ENCODE data around the gene CD244. TPM values are rescaled to one million over a fixed set of nuclear protein-coding genes. Genes with fewer than 3 reads are reported as not detected.
"Not testable (repeated sequence)": the region's sequence is repeated elsewhere in the genome, so short reads cannot be mapped to it uniquely, and the experiment has no call there.

The CD244 gene
- total RNA-seq, 4 donors from 2014 or later, result 0.52 to 1.2 TPM; not detected in 2

DNA sequence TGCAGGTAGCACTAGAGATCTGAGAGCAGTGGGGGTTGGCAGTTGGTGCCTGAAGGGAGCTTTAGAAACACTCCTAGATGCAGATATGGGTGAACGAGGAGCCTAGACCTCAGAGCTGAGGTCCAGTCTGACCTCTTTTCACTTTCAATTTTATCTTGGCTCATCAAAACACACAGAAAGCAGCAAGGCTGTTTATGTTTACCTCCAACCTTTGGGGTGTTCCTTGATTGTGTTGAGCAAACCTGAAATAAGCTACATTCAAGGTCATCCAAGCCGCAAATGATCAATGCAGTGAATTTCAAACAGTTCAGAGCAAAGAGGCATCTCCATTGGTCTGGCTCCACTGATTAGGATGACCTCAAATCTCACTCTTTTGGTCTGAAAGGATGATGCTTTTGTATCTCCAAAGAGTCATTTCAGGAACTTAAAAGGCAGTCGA, 65.4 kb downstream of the CD244 start:
- TF ChIP-seq CTCF (IDR thresholded peaks at IDR 0.05) (no peak), POLR2A (IDR thresholded peaks at IDR 0.05) (no peak)
- DNase-seq, result no peak
- Histone ChIP-seq H3K27ac (no peak overlapping the region), H3K4me1 (no peaks in the 10 kb centered on the region), H3K9me3 (no peaks in the 10 kb centered on the region), H3K36me3 (no peaks in the 10 kb centered on the region), H3K27me3 (no peaks in the 10 kb centered on the region), H3K4me3 (no peak overlapping the region)
- intact Hi-C loops (cut with DNase I; ENCODE audit: low total_unique reads), result no loop called here

DNA sequence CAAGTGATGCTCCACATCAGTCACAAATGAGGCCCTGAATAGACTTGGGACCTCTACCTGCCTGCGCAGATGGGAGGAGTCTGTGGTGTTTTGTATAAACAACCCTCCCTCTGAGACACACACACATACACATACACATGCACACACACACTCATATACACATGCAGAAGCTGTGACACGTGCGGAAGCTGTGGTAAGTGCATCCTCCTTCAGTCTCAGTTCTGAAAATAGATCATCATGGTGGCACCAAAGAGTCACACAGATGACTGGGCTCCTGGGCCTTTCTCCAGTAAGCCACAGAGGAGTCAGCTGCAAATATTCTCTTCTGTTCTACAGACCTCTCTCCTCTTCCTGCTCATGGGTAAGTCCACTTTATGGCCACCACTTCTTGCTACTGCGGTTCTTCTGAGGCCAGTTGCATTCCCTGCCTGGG, 66.7 kb downstream of the CD244 start, which contains the start of gene LY9:
Gene LY9 (plus strand): TSS at position 224 of the 433 bp plus-strand sequence. CDS start 14 bp downstream, at position 238.
- Histone ChIP-seq H3K36me3 (no peaks in the 10 kb centered on the region), H3K4me1 (no peaks in the 10 kb centered on the region), H3K4me3 (no peak within 1 kb of the TSS), H3K27ac (no peak within 1 kb of the TSS), H3K9me3 (no peaks in the 10 kb centered on the region), H3K27me3 (no peaks in the 10 kb centered on the region)
- TF ChIP-seq POLR2A (IDR thresholded peaks at IDR 0.05) (no peak), CTCF (IDR thresholded peaks at IDR 0.05) (no peak)
- no peak for DNase-seq
- intact Hi-C loops (cut with DNase I; ENCODE audit: low total_unique reads), result no loop called here

DNA sequence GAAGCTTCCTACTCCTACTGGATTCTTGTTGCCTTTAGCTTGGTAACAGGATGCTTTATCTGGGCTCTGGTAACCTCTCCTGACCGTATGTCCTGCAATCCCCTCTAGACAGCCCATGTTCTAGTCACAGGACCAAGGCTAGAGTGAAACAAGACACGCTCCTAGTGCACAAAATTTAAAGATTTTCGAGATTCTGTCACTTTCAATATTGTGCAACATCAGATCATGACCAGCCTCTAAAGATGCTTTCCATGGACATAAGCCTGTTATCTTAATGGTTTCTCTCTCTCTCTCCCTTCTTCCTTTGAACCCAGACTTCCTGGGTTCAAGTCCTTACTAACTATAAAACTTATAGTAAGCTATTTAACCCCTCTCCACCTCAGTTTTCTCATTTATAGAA, 68.3 kb downstream of the CD244 start:
- no peaks in the 10 kb centered on the region for H3K36me3 ChIP-seq
- no peak overlapping the region for H3K27ac ChIP-seq
- no peak overlapping the region for H3K4me3 ChIP-seq
- no peaks in the 10 kb centered on the region for H3K9me3 ChIP-seq
- H3K27me3 ChIP-seq, result no peaks in the 10 kb centered on the region
- H3K4me1 ChIP-seq, result no peaks in the 10 kb centered on the region
- TF ChIP-seq CTCF (IDR thresholded peaks at IDR 0.05) (no peak), POLR2A (IDR thresholded peaks at IDR 0.05) (no peak)
- no peak for DNase-seq
- intact Hi-C loops (cut with DNase I; ENCODE audit: low total_unique reads), result no loop called here

DNA sequence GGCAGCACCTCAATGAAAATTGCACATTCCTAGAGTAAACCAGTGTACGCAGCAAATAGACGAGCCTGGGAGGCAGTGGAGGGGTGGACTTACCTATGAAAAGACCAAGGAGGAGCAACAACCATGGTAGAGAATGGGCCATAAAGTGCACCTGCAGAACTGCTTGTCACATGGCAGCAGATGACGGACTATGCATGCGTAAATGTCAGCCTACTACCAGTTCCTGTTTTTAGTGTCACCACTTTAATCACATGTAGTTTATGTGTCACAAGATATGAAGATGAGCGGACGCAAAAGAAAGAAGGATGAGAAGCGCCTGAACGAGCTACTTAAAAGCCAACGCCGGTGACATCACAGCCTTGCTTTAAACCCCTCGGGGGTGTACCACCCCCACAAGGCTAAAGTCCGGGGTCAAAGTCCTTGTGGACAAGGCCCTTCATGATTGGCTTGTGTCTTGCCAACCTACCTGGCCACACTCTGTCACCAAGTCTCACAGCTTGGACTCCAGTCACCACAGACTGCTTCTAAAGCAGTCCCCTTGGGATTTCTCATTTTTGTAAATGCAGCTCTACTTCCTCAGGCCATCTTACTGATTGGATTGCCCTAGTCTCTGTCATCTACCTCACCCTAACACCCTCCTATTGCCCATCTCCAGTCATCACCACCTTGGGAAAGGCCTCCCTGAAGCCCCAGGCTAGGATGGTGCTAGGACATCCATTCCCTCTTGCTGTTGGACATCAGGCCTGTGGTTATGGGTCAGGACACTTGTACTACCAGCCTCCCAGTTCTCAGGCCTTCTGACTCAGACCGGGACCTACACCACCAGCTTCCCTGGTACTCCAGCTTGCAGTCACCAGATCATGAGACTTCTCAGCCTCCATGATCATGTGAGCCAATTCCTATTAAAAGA, 72.7 kb downstream of the CD244 start:
- Histone ChIP-seq H3K27ac (no peak overlapping the region), H3K36me3 (no peaks in the 10 kb centered on the region), H3K9me3 (no peaks in the 10 kb centered on the region), H3K4me3 (no peak overlapping the region), H3K27me3 (no peaks in the 10 kb centered on the region), H3K4me1 (no peaks in the 10 kb centered on the region)
- DNase-seq, result no peak
- TF ChIP-seq POLR2A (IDR thresholded peaks at IDR 0.05), result no peak
- TF ChIP-seq CTCF (IDR thresholded peaks at IDR 0.05), result no peak
- intact Hi-C loops (cut with DNase I; ENCODE audit: low total_unique reads), result no loop called here

DNA sequence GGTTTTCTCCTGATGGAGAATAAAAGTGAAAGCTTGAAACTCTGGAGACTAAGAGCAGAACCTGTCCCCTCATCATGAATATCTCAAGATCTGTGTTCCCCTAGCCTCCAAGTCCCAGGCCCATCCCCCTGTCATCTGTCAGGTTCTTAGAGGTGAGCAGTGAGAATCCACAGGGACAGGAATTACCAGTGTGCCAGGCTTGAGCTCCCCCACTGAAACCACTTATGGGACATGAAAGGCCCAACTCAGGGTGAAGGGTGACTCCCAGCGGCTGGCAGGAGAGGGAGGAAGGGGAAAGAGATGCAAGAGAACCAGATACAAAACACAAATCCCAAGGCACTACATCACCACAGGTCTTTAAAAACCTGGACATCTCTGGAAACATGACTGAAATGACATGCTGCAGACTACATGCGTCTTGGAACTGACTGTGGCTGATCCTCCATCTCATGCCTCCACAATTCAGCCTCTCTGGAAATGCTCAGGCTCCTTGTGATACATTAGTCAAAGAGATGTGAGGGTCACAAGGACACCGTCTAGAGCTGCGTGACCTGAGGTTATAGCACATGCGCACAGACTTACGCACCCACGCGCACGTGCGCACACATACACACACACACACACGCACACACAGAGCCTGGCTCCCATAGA, 73.5 kb downstream of the CD244 start:
- Histone ChIP-seq H3K27me3 (no peaks in the 10 kb centered on the region), H3K4me1 (no peaks in the 10 kb centered on the region), H3K4me3 (no peak overlapping the region), H3K36me3 (no peaks in the 10 kb centered on the region), H3K9me3 (no peaks in the 10 kb centered on the region), H3K27ac (no peak overlapping the region)
- TF ChIP-seq CTCF (IDR thresholded peaks at IDR 0.05), result no peak
- DNase-seq, result no peak
- intact Hi-C loops (cut with DNase I; ENCODE audit: low total_unique reads), result no loop called here

DNA sequence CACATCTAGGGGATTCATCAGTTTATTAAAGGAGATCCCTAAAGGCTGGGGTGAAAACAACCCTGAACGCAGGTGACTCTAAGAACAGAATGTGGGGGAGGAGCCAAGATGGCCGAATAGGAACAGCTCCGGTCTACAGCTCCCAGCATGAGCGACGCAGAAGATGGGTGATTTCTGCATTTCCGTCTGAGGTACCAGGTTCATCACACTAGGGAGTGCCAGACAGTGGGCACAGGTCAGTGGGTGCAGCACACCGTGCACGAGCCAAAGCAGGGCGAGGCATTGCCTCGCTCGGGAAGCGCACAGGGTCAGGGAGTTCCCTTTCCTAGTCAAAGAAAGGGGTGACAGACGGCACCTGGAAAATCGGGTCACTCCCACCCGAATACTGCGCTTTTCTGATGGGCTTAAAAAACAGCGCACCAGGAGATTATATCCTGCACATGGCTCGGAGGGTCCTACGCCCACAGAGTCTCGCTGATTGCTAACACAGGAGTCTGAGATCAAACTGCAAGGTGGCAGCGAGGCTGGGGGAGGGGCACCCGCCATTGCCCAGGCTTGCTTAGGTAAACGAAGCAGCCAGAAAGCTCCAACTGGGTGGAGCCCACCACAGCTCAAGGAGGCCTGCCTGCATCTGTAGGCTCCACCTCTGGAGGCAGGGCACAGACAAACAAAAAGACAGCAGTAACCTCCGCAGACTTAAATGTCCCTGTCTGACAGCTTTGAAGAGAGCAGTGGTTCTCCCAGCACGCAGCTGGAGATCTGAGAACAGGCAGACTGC, 79.5 kb downstream of the CD244 start:
- intact Hi-C loops (cut with DNase I; ENCODE audit: low total_unique reads); H3K27me3 ChIP-seq; H3K4me1 ChIP-seq; H3K36me3 ChIP-seq; H3K27ac ChIP-seq; DNase-seq; H3K9me3 ChIP-seq; H3K4me3 ChIP-seq: not testable (repeated sequence)
